OCI-LY7 (cell line): ENCODE data around the gene MRPL47.

Source experiments
- CTCF ChIP-seq: fragments of 200-600 bp; sonication (generic); conservative IDR thresholded peaks from 2 replicates; pipeline ENCODE4 v1.5.1; 2014; ENCODE audit warnings: mild to moderate bottlenecking, antibody characterized with exemption, low read length, moderate library complexity, mixed read lengths
- EZH2phosphoT487 ChIP-seq: fragments of 200-600 bp; sonication (generic); IDR thresholded peaks from 2 replicates; pipeline ENCODE4 v1.6.1; 2018; ENCODE audit warnings: low read depth, borderline replicate concordance, mild to moderate bottlenecking, mixed run types, antibody characterized with exemption, low read length, moderate library complexity, mixed read lengths

GRCh38 chr3:179622023-179622422 lies 17.6 kb upstream of the MRPL47 start:
- no peak for TF ChIP-seq CTCF
- TF ChIP-seq EZH2phosphoT487 = no peak
